ENCODE results near the gene ELOB.
A peak's percentile ranks its signal among the peaks of the same experiment; 100 is the strongest.

ELOB gene

DNA sequence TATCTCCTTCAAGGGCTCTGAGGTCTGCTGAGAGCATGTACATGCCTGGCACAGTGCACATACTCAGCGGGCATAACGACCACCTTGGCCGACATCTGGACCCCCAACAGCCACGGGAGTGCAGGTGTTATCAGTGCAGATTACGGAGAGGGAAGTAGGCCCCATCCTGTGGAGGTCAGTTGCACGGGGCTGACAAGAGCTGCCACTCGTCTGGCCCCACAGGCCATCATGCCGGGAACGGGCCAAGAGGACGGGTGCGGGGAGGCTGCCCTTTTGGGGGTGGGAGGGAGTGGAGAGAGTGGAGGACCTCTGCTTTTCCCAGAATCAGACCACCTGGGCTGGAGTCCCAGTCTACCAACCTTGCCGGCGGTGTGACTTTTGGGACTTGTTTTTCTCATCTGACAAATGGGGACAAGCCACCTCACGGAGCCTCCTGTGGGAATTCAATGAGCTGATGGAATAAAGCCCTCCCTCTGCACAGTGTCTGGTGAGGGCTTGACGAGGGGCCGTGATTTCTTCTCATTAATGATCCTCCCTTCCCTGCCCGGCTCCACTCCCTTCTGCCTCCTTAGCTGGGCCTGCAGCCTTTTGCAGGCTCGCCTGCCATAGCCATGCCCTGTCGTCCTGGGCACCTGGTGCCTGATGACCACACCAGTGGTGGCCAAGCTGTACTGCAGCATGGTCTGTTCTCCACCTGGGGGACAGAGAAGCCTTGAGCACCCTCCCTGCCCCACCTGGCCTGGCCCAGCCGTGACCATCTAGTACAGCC lies 5.7 kb upstream of the ELOB start:
- no peak for DNase-seq (ENCODE audit: low spot score)

DNA sequence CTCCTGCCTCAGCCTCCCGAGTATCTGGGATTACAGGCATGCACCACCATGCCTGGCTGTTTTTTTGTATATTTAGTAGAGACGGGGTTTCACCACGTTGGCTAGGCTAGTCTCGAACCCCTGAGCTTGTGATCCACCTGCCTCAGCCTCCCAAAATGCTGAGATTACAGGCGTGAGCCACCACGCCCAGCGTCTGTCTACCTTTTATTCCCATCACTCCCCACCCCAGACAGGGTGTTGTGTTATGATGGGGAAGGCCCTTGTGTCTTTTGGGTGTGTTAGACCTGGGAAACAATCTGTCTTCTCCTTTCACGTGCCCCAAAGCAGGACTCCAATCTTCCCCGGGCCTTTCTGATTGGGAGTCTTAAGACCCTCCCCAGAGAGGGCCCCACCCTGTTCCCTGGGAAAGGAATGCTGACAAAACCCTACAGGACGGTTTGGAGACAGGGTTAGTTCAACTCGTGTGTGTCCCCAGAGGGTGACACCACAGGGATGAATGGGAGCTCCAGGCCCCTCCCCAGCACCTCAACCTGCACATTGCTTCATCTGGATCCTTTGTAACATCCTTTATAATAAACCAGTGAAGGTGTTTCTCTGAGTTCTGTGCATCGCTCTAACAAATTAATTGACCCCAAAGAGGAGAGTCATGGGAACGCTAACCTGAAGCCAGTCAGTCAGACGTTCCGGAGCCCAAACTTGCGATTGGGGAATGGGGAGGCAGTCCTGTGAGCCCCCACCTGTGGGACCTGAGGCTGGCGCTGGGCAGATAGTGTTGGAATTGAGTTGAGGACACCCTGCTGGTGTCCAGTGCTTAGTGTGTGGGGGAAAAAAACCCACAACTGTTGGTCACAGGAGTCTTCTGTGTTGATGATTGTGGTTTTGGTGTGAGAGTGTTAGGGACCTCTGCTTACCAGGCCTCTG lies 3.2 kb upstream of the ELOB start:
- no peak for DNase-seq (ENCODE audit: low spot score)

DNA sequence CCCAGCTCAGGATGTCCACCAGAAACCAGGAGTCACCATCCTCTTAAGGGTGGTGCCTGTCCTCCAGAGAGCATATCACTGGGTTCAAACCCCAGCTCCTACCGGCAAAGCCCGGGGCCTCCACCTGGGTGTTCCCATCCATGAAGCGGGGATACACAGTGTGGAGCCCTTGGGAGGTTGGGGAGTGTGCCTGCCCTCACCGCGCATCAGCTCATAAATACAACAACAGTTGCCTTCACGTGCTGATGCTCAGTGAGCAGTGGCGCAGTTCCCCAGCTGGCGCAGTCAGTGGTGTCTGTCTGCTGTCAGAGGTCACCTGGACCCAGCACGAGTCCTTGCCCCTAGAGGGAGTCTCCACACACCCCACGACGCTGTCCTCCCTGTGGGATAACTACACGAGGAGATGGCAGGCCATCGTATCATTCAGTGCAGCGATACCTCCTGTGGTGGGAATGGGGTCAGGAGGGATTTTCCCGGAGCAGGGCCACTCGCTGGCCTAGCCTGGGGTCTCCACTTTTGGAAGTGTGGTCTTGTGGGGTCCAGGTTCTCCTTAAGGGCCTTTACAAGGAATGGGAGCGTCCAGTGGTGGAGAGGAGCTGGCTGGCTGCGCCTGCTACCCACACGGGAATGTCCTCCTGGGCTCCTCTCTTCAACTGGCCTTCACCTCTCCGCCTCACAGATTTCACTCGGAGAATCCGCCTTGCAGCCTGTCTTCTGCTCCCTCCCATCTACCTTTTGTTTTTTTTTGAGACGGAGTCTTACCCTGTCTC lies 2.3 kb upstream of the ELOB start:
- DNase-seq (ENCODE audit: low spot score) = no peak

DNA sequence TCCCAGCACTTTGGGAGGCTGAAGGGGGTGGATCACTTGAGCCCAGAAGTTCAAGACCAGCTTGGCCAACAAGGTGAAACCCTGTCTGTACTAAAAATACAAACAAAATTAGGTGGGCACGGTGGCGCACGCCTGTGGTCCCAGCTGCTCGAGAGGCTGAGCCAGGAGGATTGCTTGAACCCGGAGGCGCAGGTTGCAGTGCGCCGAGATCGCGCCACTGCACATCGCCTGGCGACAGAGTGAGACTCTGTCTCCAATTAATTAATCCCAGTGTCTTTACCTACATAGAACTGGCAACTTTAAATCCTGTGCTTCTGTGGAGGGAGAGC lies 1.5 kb upstream of the ELOB start:
- DNase-seq (ENCODE audit: low spot score) = no peak

DNA sequence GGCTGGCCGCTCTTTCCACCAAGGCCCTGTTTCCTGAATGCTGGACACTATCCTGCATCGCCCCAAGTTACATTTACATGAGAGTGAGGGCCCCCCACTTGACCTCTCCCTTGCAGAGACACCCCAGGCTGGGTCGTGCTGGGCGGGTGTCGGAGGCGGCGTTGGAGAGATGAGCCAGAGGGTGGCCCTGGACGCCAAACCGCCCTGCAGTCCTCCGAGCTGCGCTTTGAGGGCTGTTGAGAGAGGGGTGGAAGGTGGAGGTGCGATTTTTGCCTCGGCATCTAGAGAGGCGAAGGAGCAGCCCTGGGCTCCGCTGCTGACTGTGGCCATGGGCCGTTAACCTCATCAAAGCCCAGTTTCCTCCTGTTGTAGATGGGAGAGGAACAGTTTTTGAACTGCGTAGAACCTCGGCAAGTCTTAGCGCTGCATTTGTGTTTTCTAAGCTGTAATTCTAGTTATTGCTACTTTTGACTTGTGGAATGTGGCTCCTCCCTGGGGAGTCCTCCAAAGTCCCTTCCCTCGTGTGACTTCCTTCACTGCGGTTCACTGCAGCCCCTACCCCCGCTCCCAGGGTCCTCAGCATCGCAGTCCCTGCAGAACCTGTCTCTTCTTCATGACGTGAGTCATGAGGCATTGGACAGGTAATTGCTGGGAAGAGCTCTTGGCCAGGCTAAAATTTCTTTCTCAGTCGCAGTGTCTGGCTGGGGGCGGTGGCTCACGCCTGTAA lies 986 bp upstream of the ELOB start:
- DNase-seq (ENCODE audit: low spot score) = no peak

DNA sequence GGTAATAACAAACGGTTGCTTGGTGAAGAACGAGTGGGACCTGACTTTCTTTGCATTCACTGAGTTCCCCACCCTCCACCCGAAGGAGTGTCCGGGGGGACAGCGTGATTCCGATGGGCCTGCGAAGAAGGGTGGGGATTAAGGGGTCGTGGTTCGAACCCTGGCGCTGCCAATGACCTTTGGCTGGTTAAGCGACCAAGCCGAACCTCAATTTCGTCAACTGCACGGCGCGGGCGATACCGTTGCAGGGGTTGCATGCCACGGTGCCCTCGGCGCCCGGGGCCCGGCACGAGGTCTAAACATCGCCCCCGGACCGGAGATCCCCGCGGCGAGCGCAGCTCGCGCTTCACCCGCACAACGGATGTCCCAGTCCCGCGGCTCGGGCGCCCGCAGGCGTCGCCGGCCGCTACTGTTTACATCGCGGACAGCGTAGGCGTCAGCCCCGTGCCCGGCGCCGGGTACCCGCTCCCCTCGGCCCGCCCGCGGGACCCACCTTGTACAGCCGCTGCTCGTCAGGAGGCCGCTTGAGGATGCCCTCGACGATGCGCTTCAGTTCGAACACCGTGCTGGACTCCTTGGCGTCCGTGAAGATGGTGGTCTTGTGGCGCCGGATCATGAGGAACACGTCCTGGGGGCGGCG lies 460 bp downstream of the ELOB start:
- DNase-seq (ENCODE audit: low spot score) = peak; percentile 47

DNA sequence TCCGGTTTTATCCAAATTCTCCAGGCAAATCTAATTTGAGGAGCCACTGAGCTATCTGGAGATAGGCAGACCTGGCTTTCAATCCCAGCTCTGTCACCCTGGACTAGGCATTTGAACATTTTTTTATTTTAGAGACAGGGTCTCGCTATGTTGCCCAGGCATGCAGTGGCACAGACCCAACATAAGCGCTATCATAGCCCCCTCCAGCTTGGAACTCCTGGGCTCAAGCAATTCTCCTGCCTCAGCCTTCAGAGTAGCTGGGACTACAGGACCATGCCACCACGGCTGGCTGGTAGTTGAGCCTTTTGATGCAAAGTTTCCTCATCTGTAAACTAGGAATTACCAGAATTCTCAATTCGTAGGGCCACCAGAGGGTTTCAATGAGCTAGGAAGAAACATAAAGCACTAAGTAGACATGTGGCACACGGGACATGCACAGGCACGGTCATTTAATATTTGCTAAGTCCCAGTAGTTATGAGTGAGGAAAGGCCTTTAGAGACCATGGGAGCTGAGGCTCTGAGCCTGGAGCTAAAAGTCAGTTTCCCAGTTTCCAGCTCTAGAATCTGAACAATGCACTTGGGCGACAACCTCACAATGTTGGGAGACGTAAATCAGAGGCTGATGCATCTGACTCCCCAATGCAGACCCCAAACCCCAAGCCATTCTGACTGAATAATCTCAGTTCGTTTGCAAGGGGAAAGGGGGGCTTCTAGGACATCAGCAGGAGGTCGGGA lies 1.1 kb downstream of the ELOB start:
- DNase-seq (ENCODE audit: low spot score) = peak; percentile 48

DNA sequence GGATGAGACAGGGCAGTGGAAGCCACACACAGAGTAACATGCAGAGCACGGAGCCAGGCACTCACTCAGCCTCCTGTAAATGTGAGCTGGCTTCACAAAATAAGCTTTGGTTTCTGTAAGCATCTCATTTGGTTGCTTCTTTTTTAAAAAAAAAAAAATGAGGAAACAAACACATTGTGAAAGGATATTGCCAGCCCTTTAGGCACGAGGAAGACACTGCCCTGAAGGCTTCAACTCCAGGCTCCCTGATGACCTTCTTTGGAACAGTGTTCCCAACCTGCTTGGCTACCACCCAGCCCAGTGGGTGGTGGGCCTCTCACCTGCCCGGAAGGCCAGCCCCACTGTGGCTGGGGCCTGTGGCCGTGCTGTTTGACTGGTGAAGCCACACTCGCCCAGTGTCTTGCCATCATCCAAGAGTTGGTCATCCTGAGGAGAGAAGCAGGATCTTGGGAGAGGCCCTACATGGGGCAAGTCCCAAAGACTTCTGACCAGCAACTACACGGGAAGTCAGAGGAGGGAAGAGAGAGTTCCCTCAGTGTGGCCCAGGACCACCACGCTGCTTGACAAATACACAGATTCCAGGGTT lies 1.9 kb downstream of the ELOB start:
- DNase-seq (ENCODE audit: low spot score) = no peak

DNA sequence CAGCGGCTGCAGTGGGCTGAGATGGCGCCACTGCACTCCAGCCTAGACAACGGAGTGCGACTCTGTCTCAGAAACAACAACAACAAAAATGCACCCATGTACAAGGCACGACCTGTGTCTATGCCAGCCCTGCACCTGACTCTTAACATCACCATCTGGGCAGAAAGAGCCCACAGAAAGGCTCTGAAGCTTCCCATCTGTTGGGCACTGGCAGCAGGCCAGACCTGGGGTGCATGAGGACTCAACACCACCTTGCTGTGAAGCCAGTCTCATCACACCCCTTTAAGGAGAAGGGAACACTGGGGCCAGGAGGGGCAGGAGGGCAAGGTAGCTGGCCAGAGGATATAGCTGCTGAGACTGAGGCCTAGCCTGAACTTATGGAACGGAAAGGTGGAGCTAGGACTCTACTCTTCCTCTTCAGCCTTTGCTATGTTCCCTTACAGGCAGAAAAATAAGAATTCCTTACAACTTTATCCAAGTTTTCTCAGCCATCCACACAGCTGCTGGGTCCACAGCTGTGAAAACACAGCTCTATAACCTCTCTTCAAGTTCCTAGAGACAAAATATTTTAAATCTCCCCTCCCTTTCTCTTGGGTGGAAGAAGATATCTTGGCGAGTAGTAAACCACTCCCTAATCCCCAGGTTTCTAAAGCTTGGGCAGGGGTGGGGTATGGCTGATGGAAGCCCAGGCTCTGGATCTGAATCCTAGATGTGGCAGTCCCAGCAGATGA lies 2.8 kb downstream of the ELOB start:
- no peak for DNase-seq (ENCODE audit: low spot score)

DNA sequence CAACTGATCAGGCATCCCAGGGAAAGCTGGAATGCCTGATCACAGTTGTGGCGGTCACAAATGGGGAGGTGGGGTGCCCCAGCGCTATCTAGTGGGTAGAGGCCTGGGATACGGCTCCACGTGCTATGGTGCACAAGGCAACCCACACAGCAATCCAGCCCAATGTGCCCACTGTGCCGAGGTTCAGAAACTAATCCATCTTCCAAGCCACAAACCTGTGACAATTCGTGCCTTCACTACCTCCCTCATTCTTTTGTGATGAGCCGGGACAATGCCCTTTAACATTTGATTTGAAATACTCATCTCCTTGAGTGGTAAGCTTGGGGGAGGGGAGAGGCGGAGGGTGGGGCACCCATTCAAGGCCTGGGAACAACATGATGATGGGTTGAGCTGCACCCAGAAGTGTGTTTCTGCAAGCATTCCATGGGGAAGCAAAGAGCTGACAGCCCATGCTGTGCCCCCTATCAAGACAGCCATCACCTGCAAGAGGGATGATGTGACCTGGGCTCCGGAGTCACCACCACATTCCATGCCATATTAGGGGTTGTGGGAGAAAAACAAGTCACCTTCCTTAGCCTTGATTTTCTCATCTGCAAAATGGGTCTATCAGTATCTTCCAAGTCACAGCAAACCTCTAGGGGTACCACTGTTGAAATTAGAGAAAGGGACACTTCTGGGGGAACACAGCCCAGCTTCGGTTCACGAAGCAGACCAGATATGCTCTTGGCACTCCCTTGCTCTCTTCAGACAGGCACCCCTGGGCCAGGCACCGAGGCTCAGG lies 3.7 kb downstream of the ELOB start:
- no peak for DNase-seq (ENCODE audit: low spot score)

DNA sequence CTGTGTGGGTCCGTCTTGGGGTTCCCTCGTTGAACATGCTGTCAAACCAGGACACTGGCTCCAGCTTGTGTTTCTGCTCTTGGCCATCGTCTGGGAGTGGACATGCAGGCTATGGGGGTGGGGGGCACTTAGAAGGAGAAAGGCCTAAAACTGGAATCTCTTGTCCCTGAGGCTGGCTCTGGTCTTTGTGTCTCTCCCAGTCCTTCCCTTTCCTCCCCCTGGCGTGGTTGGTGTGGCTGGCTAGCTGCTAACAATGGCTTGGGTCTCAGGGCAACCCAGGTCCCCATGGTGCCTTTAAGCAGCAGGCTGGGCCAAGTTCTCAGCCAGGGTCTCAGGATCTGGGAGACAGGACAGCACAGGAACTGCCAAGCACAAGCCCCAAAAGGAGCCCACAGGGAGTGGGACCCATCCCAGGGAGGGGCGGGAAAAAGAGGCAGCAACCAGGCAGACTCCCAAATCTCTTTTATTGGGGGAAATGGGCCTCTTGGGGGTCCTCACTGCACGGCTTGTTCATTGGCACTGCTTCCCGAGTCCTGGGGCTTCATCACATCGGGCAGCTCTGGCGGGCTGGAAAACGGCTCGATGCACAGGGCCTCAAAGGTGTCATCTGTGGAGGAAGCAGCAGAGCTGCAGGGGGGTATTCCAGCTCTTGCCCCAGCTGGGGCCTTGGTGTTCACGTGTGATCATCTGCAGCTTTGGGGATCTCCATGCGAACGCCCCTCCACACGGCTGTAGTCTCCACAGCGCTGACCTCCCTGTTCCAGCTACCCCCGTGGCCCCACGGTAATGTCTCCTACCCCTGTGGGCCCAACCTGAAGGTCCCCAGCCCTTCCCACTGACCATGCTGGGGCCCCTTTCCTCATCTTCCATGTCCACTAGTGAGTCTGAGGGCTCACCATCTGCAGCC lies 5.3 kb downstream of the ELOB start:
- DNase-seq (ENCODE audit: low spot score) = no peak

DNA sequence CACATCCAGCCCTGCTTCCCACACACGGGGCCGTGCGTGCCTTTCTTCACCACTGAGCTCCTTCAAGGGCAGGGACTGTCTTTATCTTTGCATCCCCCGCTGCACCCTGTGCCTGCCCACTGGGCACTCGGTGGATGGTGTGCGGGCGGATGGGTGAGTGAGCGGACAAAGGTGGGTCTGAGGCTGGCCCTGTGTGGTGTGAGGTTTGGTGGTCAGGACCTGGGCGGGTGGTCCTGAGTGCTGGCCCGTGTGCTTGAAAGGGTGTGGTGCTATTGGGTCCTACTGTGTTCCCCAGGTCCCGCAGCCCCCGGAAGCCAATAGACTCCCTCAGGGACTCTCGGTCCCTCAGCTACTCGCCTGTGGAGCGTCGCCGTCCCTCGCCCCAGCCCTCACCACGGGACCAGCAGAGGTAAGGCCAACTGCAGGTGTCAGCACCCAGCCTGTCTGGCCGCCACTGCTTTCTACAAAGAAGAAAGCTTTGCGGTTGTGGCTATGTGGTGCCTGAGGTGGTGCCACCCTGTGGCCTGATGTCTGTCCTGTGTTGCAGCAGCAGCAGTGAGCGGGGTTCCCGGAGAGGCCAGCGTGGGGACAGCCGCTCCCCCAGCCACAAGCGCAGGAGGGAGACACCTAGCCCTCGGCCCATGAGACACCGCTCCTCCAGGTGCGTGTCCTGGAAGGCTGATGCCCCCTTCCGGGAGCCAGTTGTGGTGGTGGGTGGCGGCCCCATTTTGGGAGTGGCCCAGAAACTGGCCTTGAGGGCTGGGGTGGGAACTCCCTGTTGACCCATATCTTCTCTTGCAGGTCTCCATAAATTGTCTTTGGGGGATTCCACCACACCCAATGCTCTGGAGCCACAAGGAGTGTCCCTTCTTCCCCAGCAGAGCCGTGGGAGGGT lies 6.8 kb downstream of the ELOB start:
- DNase-seq (ENCODE audit: low spot score) = peak; percentile 67

DNA sequence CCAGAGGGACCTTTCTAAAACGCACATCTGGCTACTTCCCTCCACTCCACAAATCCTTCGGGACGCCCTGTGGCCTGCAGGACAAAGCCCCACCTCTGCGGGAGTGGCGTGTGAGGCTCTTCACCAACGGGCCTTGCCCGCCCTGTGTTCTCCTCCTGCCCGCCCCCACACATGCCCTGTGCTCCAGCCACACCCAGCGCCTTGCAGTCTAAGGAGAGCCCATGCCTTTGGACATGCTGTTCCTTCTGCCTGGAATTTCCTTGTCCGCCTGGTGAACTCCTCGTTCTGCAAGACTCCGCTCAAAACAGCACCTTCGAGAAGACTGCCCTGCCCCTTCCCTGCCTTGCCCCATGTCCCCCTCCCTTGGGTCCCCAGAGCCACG lies 7.4 kb downstream of the ELOB start:
- DNase-seq (ENCODE audit: low spot score) = no peak

DNA sequence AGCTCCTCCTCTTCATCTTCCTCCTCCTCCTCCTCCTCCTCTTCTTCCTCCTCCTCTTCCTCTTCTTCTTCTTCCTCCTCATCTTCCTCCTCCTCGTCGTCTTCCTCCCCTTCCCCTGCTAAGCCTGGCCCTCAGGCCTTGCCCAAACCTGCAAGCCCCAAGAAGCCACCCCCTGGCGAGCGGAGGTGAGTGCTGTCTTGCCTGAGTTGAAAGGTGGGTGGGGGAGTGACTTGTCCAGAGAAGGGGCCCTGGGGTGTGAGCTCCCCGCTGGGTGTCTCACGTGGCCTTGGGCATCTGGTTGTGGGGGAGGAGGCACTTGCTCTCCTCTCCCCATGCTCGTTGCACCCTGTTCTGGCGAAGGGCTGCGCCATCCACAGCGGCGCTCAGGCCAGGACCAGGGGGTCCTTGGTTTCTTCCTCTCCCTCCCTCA lies 8.0 kb downstream of the ELOB start:
- no peak for DNase-seq (ENCODE audit: low spot score)

DNA sequence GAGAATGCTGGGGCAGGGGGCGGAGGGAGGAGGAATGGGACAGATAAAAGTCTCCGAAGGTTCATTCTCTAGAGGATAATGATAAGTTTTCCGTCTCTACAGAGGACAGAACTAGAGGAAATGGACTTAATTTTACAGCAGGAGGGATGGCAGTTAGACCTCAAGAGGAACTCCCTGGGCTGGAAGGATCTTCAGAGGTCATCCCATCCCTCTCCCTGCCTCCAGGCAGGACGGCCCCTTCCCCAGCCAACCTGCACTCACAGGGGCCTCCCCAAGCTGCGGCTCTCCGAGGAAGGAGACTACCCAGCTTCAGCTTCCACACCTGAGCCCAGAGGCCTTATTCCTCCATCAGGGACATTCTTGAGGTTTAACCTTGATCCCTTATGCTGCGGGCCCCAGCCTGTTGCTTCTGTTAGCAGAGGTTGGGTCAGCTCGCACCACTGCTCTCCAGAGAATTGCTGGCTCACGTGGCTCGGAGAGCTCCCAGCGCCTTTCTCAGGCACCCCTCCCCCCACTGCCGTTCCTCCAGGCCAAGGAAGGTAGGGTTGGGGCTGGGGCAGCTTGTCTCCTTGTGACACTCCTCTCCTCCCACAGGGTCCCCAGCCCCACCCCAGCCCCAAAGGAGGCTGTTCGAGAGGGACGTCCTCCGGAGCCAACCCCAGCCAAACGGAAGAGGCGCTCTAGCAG lies 8.5 kb downstream of the ELOB start:
- DNase-seq (ENCODE audit: low spot score) = no peak

DNA sequence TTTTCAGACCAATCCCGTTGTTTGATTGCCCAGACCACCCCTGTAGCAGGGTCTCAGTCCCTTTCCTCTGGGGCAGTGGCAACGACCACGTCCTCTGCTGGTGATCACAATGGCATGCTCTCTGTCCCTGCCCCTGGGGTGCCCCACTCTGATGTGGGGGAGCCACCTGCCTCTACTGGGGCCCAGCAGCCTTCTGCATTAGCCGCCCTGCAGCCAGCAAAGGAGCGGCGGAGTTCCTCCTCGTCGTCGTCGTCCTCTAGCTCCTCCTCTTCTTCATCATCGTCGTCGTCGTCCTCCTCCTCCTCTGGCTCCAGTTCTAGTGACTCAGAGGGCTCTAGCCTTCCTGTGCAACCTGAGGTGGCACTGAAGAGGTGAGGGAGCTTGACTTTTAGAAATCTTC lies 9.2 kb downstream of the ELOB start:
- DNase-seq (ENCODE audit: low spot score) = peak; percentile 46

Data from RKO (cell line).